ENCODE measurements around the gene MRPL44. TPM values are rescaled to one million over a fixed set of nuclear protein-coding genes. Genes with fewer than 3 reads are reported as not detected.
"Not testable (repeated sequence)": the region's sequence is repeated elsewhere in the genome, so short reads cannot be mapped to it uniquely, and the experiment has no call there.

Gene MRPL44
- total and polyA plus RNA-seq, 2 donors (not counting 1 experiment from before 2014, with no cell fraction given): 27.4 to 34.0 TPM

DNA sequence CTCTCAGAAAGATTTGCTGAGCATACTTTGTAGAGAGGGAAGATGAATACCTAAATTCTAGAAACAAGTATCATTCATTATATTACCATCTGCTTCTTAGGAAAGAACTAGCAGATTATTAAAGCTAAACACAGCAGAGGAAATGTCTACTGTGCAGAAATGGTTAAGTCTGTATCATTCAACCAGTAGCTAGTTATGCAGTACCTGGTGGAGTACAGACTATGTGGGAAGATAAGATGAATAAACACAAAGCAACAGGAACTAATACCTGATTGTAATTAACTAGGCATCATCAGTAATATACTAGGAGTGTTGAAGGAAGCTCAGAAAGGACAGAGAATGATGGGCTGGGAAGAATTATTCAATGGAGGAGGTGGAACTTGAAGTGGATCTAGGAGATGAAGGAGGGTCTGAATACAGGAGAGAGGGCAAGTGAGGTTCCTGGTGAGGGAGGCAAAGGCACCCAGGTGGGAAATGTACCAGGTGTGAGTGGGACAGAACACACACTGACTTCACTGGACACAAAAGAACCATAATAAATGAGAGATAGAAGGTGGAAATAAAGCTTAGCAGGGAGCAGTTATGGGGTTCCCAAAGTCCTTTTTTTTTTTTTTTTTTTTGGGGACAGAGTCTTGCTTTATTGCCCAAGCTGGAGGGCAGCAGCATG, 21.7 kb upstream of the MRPL44 start:
- Histone ChIP-seq H3K4me2 (ENCODE audit: extremely low read depth, insufficient read depth, low read length) (no peak overlapping the region), H3K27me3 (ENCODE audit: control insufficient read depth, insufficient read depth, low read length) (no peaks in the 10 kb centered on the region), H3K9ac (ENCODE audit: insufficient read depth, low read length) (no peak overlapping the region), H3K36me3 (ENCODE audit: control insufficient read depth, insufficient read depth, low read length) (no peaks in the 10 kb centered on the region), H3K4me3 (replicated peaks in 1 of 4; ENCODE audit: control extremely low read depth in 1 of 4, insufficient read depth in 1 of 4, low read depth in 3 of 4, low read length in 4 of 4) (no peak overlapping the region), H4K20me1 (ENCODE audit: control insufficient read depth, extremely low read depth, insufficient read depth, low read length) (no peaks in the 10 kb centered on the region), H3K9me3 (ENCODE audit: control insufficient read depth, insufficient read depth, low read depth, low read length) (no peaks in the 10 kb centered on the region), H3K27ac (ENCODE audit: insufficient read depth, low read length) (no peak overlapping the region), H3K79me2 (ENCODE audit: control insufficient read depth, insufficient read depth, low read length) (peaks cover 83% of the 10 kb centered on the region), H2AFZ (ENCODE audit: low read length) (no peak overlapping the region), H3K4me1 (ENCODE audit: control insufficient read depth, extremely low read depth, insufficient read depth, low read length) (peaks cover 12% of the 10 kb centered on the region)
- no peak for TF ChIP-seq EZH2 (IDR thresholded peaks at IDR 0.05; ENCODE audit: low read length, missing control alignments)
- TF ChIP-seq, protein P1, sequence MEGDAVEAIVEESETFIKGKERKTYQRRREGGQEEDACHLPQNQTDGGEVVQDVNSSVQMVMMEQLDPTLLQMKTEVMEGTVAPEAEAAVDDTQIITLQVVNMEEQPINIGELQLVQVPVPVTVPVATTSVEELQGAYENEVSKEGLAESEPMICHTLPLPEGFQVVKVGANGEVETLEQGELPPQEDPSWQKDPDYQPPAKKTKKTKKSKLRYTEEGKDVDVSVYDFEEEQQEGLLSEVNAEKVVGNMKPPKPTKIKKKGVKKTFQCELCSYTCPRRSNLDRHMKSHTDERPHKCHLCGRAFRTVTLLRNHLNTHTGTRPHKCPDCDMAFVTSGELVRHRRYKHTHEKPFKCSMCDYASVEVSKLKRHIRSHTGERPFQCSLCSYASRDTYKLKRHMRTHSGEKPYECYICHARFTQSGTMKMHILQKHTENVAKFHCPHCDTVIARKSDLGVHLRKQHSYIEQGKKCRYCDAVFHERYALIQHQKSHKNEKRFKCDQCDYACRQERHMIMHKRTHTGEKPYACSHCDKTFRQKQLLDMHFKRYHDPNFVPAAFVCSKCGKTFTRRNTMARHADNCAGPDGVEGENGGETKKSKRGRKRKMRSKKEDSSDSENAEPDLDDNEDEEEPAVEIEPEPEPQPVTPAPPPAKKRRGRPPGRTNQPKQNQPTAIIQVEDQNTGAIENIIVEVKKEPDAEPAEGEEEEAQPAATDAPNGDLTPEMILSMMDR (conservative IDR thresholded peaks at IDR 0.05 in 1 of 2, IDR thresholded peaks at IDR 0.05 in 1 of 2; ENCODE audit: low read depth in 1 of 2, low read length in 2 of 2): no peak
- DNase-seq (ENCODE audit: low read depth in 2 of 2): no peak

DNA sequence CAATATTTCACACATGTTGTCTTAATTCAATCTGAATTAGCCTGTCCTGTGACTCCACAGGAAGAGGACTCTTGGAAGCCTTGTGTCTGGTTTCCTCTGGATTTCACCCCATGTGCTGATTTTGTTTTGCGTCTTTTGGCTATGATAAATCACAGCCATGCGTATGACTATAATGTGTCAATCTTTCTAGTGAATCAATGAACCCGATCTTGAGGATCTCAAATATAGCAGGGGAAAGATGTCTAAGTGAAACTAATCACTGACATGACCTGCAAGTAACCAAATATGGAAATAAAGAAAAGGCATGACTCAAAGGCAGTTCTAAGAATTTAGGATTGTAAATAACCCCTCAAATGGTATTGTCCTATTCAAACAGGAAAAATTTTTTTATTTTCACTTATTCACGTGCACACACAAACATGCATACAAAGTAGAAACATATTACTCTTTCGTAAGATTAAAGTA, 20.4 kb upstream of the MRPL44 start:
- Histone ChIP-seq H3K9ac (ENCODE audit: insufficient read depth, low read length) (no peak overlapping the region), H3K4me1 (ENCODE audit: control insufficient read depth, extremely low read depth, insufficient read depth, low read length) (peaks cover 17% of the 10 kb centered on the region), H4K20me1 (ENCODE audit: control insufficient read depth, extremely low read depth, insufficient read depth, low read length) (no peaks in the 10 kb centered on the region), H3K9me3 (ENCODE audit: control insufficient read depth, insufficient read depth, low read depth, low read length) (no peaks in the 10 kb centered on the region), H3K79me2 (ENCODE audit: control insufficient read depth, insufficient read depth, low read length) (peaks cover 88% of the 10 kb centered on the region), H3K27ac (ENCODE audit: insufficient read depth, low read length) (no peak overlapping the region), H3K36me3 (ENCODE audit: control insufficient read depth, insufficient read depth, low read length) (no peaks in the 10 kb centered on the region), H2AFZ (ENCODE audit: low read length) (no peak overlapping the region), H3K4me3 (replicated peaks in 1 of 4; ENCODE audit: control extremely low read depth in 1 of 4, insufficient read depth in 1 of 4, low read depth in 3 of 4, low read length in 4 of 4) (no peak overlapping the region), H3K4me2 (ENCODE audit: extremely low read depth, insufficient read depth, low read length) (peak overlapping the region; percentile 32), H3K27me3 (ENCODE audit: control insufficient read depth, insufficient read depth, low read length) (no peaks in the 10 kb centered on the region)
- TF ChIP-seq EZH2 (IDR thresholded peaks at IDR 0.05; ENCODE audit: low read length, missing control alignments): no peak
- TF ChIP-seq, protein P1 (conservative IDR thresholded peaks at IDR 0.05 in 1 of 2, IDR thresholded peaks at IDR 0.05 in 1 of 2; ENCODE audit: low read depth in 1 of 2, low read length in 2 of 2): no peak
- DNase-seq (ENCODE audit: low read depth in 2 of 2): peak in 1 of 2 donors; percentile 36

DNA sequence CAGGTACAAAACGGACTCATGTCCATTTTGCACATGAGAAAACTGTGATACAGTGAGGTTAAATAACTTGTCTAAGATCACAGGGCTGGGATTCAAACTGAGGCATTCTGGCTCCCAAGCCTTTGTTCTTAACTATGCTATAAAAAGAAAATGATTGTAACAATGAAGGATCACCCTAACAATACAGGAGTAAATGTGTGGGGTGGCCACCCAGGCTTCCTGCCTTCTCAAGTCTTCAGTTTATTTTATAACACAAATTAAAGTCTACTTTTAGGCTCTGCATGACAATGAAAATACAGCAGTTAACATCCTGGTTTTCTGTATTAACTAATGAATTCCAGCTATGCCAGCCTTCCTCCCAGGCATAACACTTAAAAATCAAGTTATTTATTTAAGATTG, 19.7 kb upstream of the MRPL44 start:
- Histone ChIP-seq H3K79me2 (ENCODE audit: control insufficient read depth, insufficient read depth, low read length) (peaks cover 86% of the 10 kb centered on the region), H3K9me3 (ENCODE audit: control insufficient read depth, insufficient read depth, low read depth, low read length) (no peaks in the 10 kb centered on the region), H3K4me1 (ENCODE audit: control insufficient read depth, extremely low read depth, insufficient read depth, low read length) (peaks cover 17% of the 10 kb centered on the region), H3K9ac (ENCODE audit: insufficient read depth, low read length) (no peak overlapping the region), H3K27ac (ENCODE audit: insufficient read depth, low read length) (peak overlapping the region; percentile 15), H3K36me3 (ENCODE audit: control insufficient read depth, insufficient read depth, low read length) (no peaks in the 10 kb centered on the region), H3K27me3 (ENCODE audit: control insufficient read depth, insufficient read depth, low read length) (no peaks in the 10 kb centered on the region), H3K4me2 (ENCODE audit: extremely low read depth, insufficient read depth, low read length) (peak overlapping the region; percentile 32), H3K4me3 (replicated peaks in 1 of 4; ENCODE audit: control extremely low read depth in 1 of 4, insufficient read depth in 1 of 4, low read depth in 3 of 4, low read length in 4 of 4) (no peak overlapping the region), H4K20me1 (ENCODE audit: control insufficient read depth, extremely low read depth, insufficient read depth, low read length) (no peaks in the 10 kb centered on the region), H2AFZ (ENCODE audit: low read length) (no peak overlapping the region)
- TF ChIP-seq EZH2 (IDR thresholded peaks at IDR 0.05; ENCODE audit: low read length, missing control alignments): no peak
- TF ChIP-seq, protein P1 (conservative IDR thresholded peaks at IDR 0.05 in 1 of 2, IDR thresholded peaks at IDR 0.05 in 1 of 2; ENCODE audit: low read depth in 1 of 2, low read length in 2 of 2): no peak
- no peak for DNase-seq (ENCODE audit: low read depth in 2 of 2)

DNA sequence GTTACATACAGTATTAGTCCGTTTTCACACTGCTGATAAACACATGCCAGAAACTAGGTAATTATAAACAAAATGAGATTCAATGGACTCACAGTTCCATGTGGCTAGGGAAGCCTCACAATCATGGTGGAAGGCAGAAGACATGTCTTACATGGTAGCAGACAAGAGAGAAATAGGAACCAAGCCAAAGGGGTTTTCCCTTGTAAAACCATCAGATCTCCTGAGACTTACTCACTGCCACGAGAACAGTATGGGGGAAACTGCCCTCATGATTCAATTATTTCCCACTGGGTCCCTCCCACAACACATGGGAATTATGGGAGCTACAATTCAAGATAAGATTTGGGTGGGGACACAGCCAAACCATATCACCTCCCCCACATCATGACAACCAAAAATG, 17.8 kb upstream of the MRPL44 start:
- H3K79me2 ChIP-seq (ENCODE audit: control insufficient read depth, insufficient read depth, low read length): peaks cover 86% of the 10 kb centered on the region
- H4K20me1 ChIP-seq (ENCODE audit: control insufficient read depth, extremely low read depth, insufficient read depth, low read length); H3K9ac ChIP-seq (ENCODE audit: insufficient read depth, low read length); H3K4me2 ChIP-seq (ENCODE audit: extremely low read depth, insufficient read depth, low read length); H3K4me3 ChIP-seq (replicated peaks in 1 of 4; ENCODE audit: control extremely low read depth in 1 of 4, insufficient read depth in 1 of 4, low read depth in 3 of 4, low read length in 4 of 4); H3K27ac ChIP-seq (ENCODE audit: insufficient read depth, low read length); H3K9me3 ChIP-seq (ENCODE audit: control insufficient read depth, insufficient read depth, low read depth, low read length); H3K27me3 ChIP-seq (ENCODE audit: control insufficient read depth, insufficient read depth, low read length); H3K36me3 ChIP-seq (ENCODE audit: control insufficient read depth, insufficient read depth, low read length); H2AFZ ChIP-seq (ENCODE audit: low read length): not testable (repeated sequence)
- H3K4me1 ChIP-seq (ENCODE audit: control insufficient read depth, extremely low read depth, insufficient read depth, low read length): peaks cover 22% of the 10 kb centered on the region
- peak in 1 of 2 donors; percentile 55 for DNase-seq (ENCODE audit: low read depth in 2 of 2)
